Esophagus squamous epithelium (tissue), 4 donors: ENCODE results near the gene ADGRA3.

Source experiments
- CTCF ChIP-seq, 6 experiments: fragments of 450-650 bp in 4 of 6; fragments of 200-600 bp in 2 of 6; sonication (generic) in 2 of 6; IDR thresholded peaks; one replicate each; pipeline ENCODE4 v1.5.1; 2016 to 2019; ENCODE audit warnings: antibody characterized with exemption in 6 of 6, mild to moderate bottlenecking in 4 of 6, moderate library complexity in 4 of 6
- POLR2A ChIP-seq, 4 donors: fragments of 450-650 bp; IDR thresholded peaks; one replicate each; pipeline ENCODE4 v1.6.1; 2017; ENCODE audit warnings: antibody characterized with exemption in 4 of 4, mild to moderate bottlenecking in 4 of 4, moderate library complexity in 3 of 4

DNA sequence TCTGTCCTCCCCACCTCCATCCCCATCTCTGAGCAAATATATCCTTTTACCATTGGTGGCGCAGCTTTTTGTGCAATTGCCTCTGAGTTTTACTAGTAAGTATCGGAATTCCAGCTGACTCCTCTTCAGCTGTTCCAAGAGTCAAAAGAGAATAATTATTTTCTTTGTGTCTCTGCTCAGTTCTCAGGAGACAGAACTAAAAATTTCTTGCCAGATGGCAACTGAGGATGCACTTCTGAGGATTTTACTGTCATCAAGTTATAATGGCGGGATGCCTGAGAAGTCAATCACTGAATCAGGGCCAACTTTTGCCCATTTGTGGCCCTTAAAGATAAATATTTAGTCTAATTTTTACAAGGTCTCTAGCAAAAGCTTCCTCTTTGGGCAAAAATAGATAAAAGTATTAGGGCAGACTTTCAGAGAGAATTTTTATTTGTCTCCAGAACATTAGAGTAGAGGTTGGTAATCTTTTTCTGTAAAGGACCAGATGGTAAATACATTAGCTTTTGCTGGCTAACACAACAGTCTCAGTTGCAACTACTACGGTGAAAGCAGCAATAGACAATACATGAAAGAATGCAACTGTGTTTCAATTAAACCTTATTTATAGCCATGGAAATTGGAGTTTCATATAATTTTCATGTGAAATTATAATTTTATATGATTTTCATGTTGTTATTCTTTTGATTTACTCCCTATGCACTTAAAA lies 15.6 kb upstream of the ADGRA3 start:
- TF ChIP-seq CTCF (IDR thresholded peaks at IDR 0.05) (no peak), POLR2A (IDR thresholded peaks at IDR 0.05) (no peak)
